HG03139 (cell line): Measurements from ENCODE around the gene HERC3.

Experiments used
- ATAC-seq: cut with Tn5 transposase; IDR thresholded peaks from one replicate; pipeline ENCODE4 v1.9.1; 2021; ENCODE audit not compliant: unreplicated experiment

The HERC3 gene

GRCh38 chr4:88659055-88659889 lies 67.0 kb downstream of the HERC3 start:
- peak; percentile 85 for ATAC-seq

GRCh38 chr4:88659890-88660208 lies 67.6 kb downstream of the HERC3 start:
- ATAC-seq: no peak

GRCh38 chr4:88660446-88661294 lies 68.4 kb downstream of the HERC3 start:
- no peak for ATAC-seq

DNA sequence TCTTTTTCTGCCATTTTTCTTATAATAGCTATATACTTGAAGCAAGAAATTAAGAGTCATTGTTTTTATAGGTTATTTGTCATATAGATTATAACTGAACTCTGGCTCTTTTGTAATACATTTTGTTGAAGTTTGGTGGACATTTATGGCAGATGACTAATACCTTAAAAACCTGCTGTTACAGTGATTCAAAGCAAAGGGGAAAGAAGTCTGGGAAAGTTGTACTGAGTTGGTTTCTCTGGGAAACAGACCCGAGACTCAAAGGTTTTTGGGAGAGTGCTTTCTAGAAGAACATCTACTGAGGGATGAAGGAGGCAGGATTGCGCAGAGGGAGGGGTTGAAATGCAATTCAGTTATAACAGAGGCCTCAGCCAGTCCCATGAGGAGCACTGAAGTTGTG lies 69.5 kb downstream of the HERC3 start:
- ATAC-seq: no peak

- ATAC-seq: no peak
Measured at GRCh38 chr4:88672987-88673386, 80.7 kb downstream of the HERC3 start.

DNA sequence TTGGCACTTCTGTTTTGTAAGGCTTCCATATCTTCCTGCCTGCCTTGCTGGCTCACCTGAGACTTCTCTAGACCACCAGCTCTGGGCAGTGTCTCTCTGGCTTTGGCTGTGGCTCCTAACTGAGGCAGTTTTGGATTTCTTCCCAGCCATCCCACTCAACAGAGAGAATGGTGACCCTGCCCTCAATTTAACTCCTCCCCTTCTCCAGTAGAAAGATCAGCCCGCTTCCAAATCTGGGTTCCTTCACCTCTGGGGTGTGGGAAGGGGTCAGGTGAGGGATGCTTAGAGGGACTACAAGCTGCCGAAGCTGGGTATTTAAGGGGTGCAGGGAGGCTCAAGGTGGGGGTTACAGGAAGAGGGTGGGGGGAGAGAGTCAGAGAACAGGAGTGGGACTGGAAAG lies 81.6 kb downstream of the HERC3 start:
- no peak for ATAC-seq

DNA sequence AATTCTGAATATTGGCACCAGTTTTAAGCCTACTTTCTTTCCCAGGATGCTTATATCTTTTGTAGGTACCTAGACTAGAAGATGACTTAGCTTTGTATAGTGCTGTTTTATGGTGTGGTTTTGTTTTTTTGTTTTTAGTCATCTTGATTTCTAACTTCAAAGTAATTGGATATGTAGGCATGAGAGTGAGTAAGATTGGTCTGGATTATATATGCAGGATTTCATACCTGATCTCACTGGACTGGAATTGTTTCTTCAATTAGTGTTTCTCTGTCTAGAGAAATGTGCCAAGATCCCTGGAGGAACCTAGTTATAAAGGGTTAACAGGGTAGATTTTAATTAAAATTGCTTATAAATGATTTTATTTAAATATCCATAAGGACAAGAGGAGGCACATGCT lies 82.3 kb downstream of the HERC3 start:
- no peak for ATAC-seq

- ATAC-seq: no peak
Measured at GRCh38 chr4:88674979-88675378, 82.7 kb downstream of the HERC3 start.

DNA sequence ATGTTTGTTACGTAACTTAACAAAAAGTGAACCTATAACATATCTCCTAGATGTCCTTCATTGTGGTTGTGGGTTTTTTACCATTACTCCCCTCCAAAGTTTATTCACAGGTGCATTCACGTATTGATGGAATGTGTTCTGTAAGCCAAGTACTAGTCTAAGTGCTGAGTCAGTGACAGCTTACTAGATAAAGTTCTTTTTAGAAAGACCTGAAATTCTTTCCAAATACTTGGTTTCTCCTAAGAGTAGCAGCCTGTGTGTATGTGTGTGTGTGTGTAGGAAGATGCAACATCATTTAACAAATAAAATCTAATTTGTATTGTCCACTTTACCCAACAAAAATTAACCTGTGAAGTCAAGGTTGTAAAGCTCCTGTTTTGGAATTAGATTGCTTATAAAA lies 83.3 kb downstream of the HERC3 start:
- ATAC-seq: no peak

- no peak for ATAC-seq
Measured at GRCh38 chr4:88681209-88681608, 88.9 kb downstream of the HERC3 start.

GRCh38 chr4:88690355-88690754 lies 98.1 kb downstream of the HERC3 start:
- no peak for ATAC-seq

DNA sequence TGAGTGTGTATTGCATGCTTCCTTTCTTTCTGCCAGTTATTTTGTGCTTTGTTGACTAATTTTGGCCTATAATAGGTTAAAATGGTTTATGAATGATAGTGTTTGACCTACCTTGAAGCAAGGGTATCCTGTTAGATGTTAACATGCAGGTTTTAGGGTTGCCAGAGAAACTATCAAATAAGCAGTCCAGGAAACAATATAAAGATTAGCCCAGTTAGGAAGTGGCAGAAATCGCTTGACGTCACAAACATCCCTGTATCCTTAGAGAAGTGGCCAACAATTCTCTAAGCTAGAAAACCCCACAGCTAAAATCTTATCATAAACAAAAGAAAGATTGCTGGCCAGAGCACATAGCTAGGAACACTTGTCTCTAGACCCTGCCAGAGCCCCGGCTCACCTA lies 101.5 kb downstream of the HERC3 start:
- no peak for ATAC-seq

DNA sequence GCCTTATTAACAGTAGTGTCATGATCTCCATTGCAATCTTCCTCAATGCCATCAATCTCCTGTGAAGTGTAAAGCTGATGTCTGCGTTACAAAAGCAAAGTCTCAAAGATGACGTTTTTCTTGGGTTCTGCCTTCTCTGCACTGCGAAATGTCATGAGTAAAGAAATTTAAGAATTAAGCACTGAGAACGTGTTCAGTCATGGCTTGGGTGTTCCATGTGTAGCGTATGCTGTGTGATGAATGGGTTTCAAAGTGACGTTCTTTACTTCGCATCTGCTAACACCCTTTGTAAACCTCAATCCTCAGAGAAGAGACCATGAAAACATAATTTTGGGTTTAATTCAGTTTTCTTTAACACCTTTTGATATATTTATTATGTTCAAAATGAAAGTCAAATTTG lies 104.3 kb downstream of the HERC3 start:
- no peak for ATAC-seq

DNA sequence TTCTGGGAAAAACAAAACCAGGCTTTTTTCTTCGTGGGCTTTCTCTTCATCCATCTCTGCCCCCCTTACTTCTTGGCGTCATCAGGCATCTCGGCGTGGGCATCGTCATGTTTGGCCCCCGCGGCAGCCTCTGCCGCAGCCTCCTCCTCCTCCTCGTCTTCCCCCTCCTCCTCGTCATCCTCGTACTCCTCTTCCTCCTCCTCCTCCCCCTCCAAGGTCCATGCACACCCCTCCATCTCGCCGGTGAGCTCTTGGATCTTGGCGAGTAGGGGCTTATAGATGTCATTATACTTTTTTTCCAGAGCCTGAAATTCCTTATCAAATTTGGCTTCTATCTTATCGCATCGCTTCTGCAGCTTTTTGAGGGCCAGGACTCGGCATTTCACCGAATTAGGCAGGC lies 104.9 kb downstream of the HERC3 start:
- ATAC-seq: no peak

- peak; percentile 90 for ATAC-seq
Measured at GRCh38 chr4:88697588-88698329, 105.5 kb downstream of the HERC3 start, which contains the start of gene NAP1L5. Gene NAP1L5 (minus strand): TSS chr4:88697829. CDS start chr4:88697754, 75 bp downstream.

DNA sequence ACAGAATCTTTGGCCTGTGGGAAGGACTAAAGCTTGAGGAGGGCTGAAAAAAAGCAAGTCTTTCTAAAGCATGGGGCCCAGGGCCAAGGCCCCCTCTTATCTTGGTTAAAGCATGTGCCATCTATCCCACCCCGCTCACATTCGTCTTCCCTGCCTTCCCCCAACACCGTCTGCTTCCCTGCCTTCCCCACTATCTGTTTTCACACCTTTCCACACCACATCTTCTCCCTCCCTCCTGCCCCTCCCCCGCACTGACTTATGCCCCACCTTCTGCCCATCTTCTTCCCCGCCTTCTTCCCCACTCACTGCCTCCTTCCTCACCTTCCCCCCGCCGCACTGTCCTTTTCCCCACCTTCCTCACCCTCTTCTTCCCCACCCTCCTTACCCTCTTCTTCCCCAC lies 106.2 kb downstream of the HERC3 start:
- ATAC-seq: no peak

DNA sequence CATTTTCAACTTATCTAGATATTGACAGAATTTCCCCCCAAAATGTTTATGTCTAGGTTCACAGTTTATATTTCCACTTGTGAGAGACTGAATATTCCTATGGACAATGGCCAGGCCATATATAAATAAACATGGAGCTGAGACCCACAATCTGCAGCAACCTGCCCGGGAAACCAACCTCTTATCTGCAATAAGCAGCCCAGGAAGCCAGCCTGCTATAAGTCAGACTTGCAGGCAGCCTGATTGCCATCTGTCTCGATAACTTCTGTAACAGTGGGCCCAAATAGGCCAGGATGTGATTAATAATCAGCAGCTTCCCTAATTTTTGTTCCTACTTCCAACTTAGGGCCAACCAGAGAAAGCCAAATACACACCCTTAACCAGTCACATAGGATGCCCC lies 110.5 kb downstream of the HERC3 start:
- no peak for ATAC-seq

DNA sequence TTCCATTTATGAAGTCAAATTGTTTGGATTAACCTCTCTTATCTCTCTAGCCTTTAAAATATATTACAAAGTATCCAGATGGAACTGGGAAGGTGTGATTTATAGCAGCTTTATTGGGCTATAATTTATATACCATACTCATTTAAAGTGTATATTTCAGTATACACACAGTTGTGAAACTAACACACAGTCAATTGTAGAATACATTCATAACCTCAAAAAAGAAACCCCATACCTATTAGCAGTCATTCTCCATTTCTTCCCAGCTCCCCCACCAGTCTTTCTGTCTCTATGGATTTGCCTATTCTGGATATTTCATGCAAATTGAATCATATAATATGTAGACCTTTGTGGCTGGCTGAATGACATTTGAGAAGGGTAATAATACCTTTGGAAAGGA lies 112.9 kb downstream of the HERC3 start:
- no peak for ATAC-seq

GRCh38 chr4:88705805-88706492 lies 113.7 kb downstream of the HERC3 start:
- ATAC-seq: no peak

DNA sequence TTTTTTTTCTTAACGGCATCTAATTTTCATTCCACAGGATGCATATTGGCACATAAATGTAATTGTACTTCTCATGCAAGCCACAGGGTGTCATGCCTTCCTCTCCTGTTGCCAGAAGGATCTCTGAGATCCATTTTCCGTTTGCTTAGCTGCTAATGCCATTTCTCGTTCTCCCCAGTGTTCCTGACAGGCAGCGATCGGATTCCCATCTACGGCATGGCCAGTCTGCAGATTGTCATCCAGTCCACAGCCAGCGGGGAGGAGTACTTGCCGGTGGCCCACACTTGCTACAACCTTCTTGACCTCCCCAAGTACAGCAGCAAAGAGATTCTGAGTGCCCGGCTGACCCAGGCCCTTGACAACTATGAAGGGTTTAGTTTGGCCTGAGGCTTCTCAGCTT lies 114.3 kb downstream of the HERC3 start:
- no peak for ATAC-seq

- no peak for ATAC-seq
Measured at GRCh38 chr4:88709989-88710388, 117.7 kb downstream of the HERC3 start.
